Urothelium cell line (cell line): ENCODE data around the gene IFI27.

Source experiments
- DNase-seq: peaks from one replicate; pipeline ENCODE4 v3.0.0; 2011; ENCODE audit warnings: low spot score, mixed read lengths
- FAIRE-seq: peaks from 2 replicates; lab custom pipeline; 2011; peaks lifted over from hg19 to GRCh38; lab: Jason Lieb, UNC

The IFI27 gene

GRCh38 chr14:94101748-94102147 is 8.8 kb upstream of the IFI27 start:
- no peak for DNase-seq
- FAIRE-seq = no peak

DNA sequence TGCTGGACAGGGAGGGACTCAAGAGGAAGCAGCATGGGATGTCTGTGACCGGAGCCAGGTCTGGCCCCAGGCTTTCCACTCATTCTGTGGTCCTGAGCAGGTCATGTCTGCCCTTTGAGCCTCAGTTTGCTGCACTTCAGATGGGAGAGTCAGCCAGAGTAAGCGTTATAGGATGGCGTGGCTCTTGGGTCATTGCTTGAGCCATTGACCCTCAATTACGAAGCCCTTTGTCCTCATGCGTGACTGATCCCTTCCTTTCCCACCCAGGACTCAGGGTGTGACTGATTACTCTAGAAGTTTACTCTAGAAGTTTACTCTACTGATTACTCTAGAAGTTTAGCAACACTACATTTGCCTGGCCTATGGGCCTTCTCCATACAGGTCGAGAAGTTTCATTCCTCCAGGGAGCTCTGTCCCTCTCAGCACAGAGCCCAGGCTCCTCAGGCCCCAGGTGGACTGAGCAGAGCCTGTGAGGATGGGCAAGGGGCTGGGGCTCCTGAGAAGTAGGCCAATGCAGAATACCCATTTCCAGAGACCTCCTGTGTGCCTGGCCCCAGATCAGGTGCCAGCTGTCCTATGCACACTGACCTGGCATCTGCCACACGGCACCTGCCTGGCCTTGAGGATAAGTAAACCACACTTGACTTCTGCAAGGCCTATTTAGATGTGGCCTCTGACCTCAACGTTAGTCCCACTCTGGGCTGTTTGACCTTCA is 7.6 kb upstream of the IFI27 start:
- DNase-seq = no peak
- no peak for FAIRE-seq

- FAIRE-seq (no peak), DNase-seq (no peak)
These were observed 6.9 kb upstream of the IFI27 start for GRCh38 chr14:94103554-94104150.

GRCh38 chr14:94104731-94105130 is 5.8 kb upstream of the IFI27 start:
- FAIRE-seq = no peak
- DNase-seq = no peak

DNA sequence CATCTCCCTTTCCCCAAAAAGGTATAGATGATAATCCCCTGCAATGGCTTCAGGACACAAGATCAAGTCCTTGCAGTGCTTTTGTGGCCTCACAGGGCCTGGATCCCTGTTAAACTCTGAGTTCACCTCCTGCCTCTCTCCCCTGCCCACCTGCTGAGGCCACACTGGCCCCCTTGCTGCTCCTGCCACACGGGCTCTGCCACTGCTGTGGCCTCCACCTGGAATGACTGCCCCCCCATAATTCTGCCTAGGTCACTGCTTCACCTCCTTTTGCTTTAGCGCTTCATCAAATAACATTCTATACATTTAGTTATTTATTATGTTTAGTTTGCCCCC is 653 bp upstream of the IFI27 start:
- DNase-seq (no peak), FAIRE-seq (no peak)

GRCh38 chr14:94111276-94112095 is 950 bp downstream of the IFI27 start:
- DNase-seq = no peak
- FAIRE-seq = no peak

- no peak for DNase-seq
- FAIRE-seq = no peak
These were observed 2.1 kb downstream of the IFI27 start for GRCh38 chr14:94112513-94113063.

- no peak for FAIRE-seq
- no peak for DNase-seq
These were observed 2.5 kb downstream of the IFI27 start for GRCh38 chr14:94113073-94113472.

DNA sequence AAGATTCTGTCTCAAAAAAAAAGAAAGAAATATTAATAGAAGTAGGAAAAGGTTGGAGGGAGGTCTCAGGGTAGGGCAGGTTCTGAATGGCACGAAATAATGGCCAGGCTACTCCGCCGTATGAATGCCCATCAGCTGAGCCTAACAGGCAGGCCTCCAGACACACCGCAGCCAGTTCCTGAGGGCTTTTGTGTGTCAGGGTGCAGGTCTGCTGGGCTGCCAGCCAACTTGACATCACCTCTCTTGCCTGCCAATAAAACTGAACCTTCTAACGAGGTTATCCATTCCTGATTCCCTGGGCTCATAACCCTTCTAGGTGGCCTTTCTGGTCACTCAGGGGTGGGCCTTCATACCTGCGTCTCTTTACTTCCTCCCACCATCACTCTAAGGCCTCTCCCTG is 3.0 kb downstream of the IFI27 start:
- FAIRE-seq = no peak
- no peak for DNase-seq

- FAIRE-seq = no peak
These were observed 3.5 kb downstream of the IFI27 start for GRCh38 chr14:94113908-94114588.

GRCh38 chr14:94114589-94115057 is 4.1 kb downstream of the IFI27 start:
- FAIRE-seq (no peak), DNase-seq (no peak)

More at GRCh38 chr14:94113908-94114588, 3.5 kb downstream of the IFI27 start:
- DNase-seq = no peak

DNA sequence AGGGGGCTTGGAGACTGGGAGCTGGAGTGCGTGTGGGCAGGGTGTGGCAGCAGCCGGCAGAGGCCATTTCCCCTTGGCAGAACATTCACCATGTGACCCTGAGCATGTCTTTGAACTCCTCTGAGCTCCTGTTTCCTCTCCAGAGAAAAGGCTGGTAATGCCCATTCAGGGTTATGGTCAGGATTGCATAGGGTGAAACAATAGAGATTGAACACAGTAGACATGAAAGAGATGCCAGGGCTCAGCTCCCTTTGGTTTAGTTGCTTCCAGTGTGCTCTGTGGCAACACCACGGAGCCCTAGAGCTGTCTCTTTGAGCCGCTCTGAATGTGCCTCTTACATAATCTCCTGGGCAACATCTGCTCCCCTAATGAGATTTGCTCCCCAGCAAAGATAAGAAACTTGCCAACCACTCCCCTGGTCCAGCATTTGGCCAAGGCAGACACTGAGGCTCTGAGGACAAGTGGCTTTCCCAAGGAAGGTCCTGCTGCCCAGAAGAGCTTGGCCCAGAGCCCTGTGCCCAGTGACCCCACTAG is 4.6 kb downstream of the IFI27 start:
- DNase-seq = no peak
- FAIRE-seq = no peak

DNA sequence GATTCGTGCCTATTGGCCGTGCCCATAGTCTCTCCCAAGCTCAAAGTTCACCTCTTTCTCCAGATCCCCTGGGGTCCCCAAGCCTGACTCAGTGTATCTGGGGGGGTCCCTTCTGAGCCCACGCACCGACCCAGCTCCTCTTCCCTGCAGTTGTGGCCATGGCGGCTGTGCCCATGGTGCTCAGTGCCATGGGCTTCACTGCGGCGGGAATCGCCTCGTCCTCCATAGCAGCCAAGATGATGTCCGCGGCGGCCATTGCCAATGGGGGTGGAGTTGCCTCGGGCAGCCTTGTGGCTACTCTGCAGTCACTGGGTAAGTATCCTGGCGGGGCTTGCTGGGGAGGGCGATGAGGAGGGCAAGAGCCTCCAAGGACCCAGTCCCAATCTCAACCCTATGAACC is 5.1 kb downstream of the IFI27 start:
- DNase-seq (no peak), FAIRE-seq (no peak)

GRCh38 chr14:94116701-94117100 is 6.2 kb downstream of the IFI27 start:
- FAIRE-seq = no peak
- no peak for DNase-seq

GRCh38 chr14:94117856-94118255 is 7.3 kb downstream of the IFI27 start:
- FAIRE-seq = no peak
- no peak for DNase-seq

DNA sequence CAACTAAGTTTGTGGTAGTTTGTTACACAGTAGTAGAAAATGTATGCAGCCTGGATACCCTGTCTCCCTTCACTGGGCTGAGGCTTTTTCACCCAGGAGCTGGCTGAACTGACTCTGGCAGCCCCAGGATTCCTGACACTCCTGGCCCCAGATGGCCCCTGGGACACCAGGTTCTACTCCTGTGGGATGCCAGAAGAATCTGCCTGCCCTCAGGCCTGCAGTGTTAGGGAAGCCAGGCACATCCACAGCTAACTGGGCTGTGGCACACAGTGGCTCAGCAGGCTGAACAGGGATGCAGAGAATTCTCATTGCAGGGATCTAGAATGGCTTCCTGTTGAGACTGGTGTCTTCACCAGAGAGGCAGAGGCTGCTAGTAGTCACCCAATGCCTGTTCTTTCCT is 8.5 kb downstream of the IFI27 start:
- DNase-seq (no peak), FAIRE-seq (no peak)

DNA sequence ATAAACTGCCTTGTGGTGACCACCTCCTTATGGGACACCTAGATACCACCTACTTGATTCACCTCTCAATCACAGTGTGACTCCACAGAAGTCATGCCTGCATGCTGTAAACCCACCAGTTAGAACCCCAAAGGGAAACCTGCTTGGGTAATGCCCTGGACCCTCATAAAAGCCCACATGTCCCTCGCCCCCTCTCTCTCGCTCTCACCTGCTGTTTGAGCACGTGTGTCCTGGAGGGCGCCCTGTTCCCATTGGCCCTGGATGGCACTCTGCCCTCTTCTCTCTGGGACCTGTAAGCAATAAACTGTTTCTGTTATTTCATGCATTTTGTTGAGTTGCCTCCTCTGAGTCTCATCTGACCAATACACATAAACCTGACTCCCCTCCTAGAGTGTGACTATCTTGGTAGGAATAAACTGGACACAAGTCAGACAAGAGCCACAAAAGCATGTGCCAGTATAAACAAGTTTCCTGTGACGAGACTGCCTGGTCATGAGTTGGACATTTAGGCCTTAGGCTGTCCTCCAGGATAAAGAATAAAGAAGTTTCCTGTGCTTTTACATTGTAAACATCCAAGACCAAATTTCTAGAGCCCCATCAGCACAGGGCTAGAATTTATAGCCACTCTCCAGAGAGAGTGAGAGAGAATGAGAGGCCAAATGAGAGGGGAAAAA is 10.3 kb downstream of the IFI27 start:
- no peak for DNase-seq
- FAIRE-seq = no peak

- DNase-seq = no peak
- no peak for FAIRE-seq
These were observed 10.9 kb downstream of the IFI27 start for GRCh38 chr14:94121485-94121884.

DNA sequence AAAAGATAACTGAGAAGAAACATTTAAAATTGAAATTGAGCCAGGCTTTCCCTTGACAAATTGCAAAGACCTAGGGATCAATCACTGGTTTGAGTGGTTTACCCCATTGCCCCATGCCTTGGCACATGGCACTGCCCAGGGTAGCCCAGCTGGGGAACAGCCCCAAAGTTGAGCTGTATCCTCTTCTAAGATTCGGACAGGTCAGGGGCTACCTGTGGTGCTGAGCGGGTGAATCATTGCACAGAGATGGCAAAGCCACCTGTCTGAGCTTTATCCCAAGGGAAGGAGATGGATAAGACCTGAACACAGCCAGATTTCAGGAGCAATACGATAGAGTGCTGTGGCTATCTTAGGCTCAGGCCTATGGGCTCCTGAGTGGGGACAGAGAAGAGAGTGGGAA is 11.9 kb downstream of the IFI27 start:
- no peak for FAIRE-seq

DNA sequence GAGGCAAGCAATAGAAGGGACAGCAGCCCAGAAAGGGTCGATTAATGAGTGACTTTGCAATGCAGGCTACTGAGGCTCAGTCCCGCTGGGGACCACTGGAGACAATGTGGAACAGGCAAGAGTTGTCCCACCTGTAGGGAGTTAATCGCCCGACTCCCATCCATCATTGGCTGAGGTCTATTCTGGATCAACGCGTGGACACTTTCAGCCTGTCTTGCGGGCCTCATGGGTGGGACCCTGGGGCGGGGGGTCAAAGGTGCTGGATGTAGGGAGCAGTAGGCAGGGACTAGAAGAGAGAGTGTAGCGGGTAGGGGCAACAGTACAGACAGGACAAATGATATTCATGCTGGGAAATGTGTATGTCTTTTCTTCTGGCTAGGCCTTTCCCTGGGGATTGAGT is 12.8 kb downstream of the IFI27 start:
- DNase-seq (no peak), FAIRE-seq (no peak)

More for the DNA sequence above, 11.9 kb downstream of the IFI27 start:
- DNase-seq = no peak
